SU-DHL-6 (cell line): ENCODE data around the gene GPRC5C.

Experiments used
- H2AFZ ChIP-seq: fragments of 200-600 bp; sonication (generic); 2 replicates; pipeline ENCODE4 v1.6.1; 2014; ENCODE audit warnings: low read depth, mild to moderate bottlenecking, moderate library complexity, mixed read lengths, antibody characterized with exemption, low read length; ENCODE audit not compliant: severe bottlenecking
- H3F3A ChIP-seq: fragments of 200-600 bp; shearing (Covaris generic); 2 replicates; pipeline ENCODE4 v1.6.0; 2016; ENCODE audit warnings: antibody characterized with exemption, mild to moderate bottlenecking; ENCODE audit not compliant: insufficient read depth
- H3K27ac ChIP-seq: fragments of 200-600 bp; sonication (generic); 2 replicates; pipeline ENCODE4 v1.5.1; 2016; ENCODE audit warnings: low read depth, mild to moderate bottlenecking, low read length, moderate library complexity, mixed read lengths
- H3K27me3 ChIP-seq: fragments of 200-600 bp; sonication (generic), shearing (Covaris generic); 2 replicates; pipeline ENCODE4 v1.6.0; 2014; ENCODE audit warnings: mild to moderate bottlenecking, low read length
- H3K36me3 ChIP-seq: fragments of 200-600 bp; sonication (generic); 2 replicates; pipeline ENCODE4 v1.6.1; 2014; ENCODE audit warnings: mild to moderate bottlenecking, low read length, mixed read lengths
- H3K4me2 ChIP-seq: fragments of 300-600, 200-600 bp; shearing (Covaris generic), sonication (generic); 2 replicates; pipeline ENCODE4 v1.6.0; 2014; ENCODE audit warnings: low read length, low read depth, mild to moderate bottlenecking; ENCODE audit not compliant: poor library complexity, severe bottlenecking
- H3K4me3 ChIP-seq: fragments of 200-600 bp; sonication (generic); 2 replicates; pipeline ENCODE4 v1.5.1; 2014; ENCODE audit warnings: antibody characterized with exemption, low read length, mild to moderate bottlenecking, mixed read lengths; ENCODE audit not compliant: insufficient read depth, poor library complexity, severe bottlenecking
- H3K79me2 ChIP-seq: fragments of 200-600 bp; sonication (generic); 2 replicates; pipeline ENCODE4 v1.6.1; 2014; ENCODE audit warnings: mild to moderate bottlenecking, low read length, moderate library complexity; ENCODE audit not compliant: insufficient read depth
- H3K9ac ChIP-seq: fragments of 200-600 bp; sonication (generic); 2 replicates; pipeline ENCODE4 v1.7.0; 2014; ENCODE audit warnings: mild to moderate bottlenecking, low read length
- H3K9me2 ChIP-seq: fragments of 200-600 bp; sonication (generic); replicated peaks from 2 replicates; pipeline ENCODE4 v1.6.1; 2014; ENCODE audit warnings: low read length; ENCODE audit not compliant: insufficient read depth
- H3K9me3 ChIP-seq: fragments of 200-600 bp; sonication (generic); 2 replicates; pipeline ENCODE4 v1.6.1; 2014; ENCODE audit warnings: low read length, mixed read lengths; ENCODE audit not compliant: insufficient read depth
- H4K20me1 ChIP-seq: fragments of 200-600 bp; sonication (generic); 2 replicates; pipeline ENCODE4 v1.6.1; 2014; ENCODE audit warnings: low read depth, mild to moderate bottlenecking, antibody characterized with exemption, low read length, moderate library complexity, mixed read lengths
- EZH2phosphoT487 ChIP-seq: fragments of 200-600 bp; sonication (generic), shearing (Covaris generic); conservative IDR thresholded peaks from 2 replicates; pipeline ENCODE4 v1.6.1; 2018; ENCODE audit warnings: mild to moderate bottlenecking, antibody characterized with exemption, low read length, moderate library complexity, mixed read lengths
- TF ChIP-seq, protein P1 (sequence below): fragments of 200-600 bp; sonication (generic); IDR thresholded peaks from one replicate; pipeline ENCODE4 v1.5.1; 2017; ENCODE audit warnings: antibody characterized with exemption, mild to moderate bottlenecking, low read length, moderate library complexity; ENCODE audit not compliant: insufficient read depth, poor library complexity, severe bottlenecking

GPRC5C gene

DNA sequence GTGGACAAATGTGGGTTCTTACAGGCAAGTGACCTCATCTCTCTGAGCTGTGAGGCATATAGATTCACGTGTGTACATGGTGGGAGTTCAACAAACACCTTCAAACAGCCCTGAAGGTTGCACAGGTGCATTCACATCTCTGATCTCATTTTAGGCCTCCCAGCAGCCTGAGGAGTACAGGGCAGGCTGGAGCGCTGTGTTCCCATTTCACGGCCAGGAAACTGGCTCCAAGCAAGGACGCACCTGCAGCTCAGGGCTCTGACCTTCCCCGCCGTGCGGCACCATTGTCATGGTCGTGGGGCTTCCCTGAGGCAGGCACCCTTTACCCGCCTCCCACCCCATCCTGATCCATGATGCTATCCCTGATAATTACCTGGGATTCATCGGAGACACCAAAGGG lies 29.7 kb downstream of the GPRC5C start:
- Histone ChIP-seq H3K27me3 (no peaks in the 10 kb centered on the region), H3K27ac (no peak overlapping the region), H2AFZ (no peak overlapping the region), H3K36me3 (no peaks in the 10 kb centered on the region), H3K79me2 (no peaks in the 10 kb centered on the region), H3F3A (no peaks in the 10 kb centered on the region), H3K9ac (no peak overlapping the region), H3K4me3 (no peak overlapping the region), H3K9me3 (no peaks in the 10 kb centered on the region), H3K9me2 (no peaks in the 10 kb centered on the region), H3K4me2 (no peak overlapping the region), H4K20me1 (no peaks in the 10 kb centered on the region)
- TF ChIP-seq, protein P1, sequence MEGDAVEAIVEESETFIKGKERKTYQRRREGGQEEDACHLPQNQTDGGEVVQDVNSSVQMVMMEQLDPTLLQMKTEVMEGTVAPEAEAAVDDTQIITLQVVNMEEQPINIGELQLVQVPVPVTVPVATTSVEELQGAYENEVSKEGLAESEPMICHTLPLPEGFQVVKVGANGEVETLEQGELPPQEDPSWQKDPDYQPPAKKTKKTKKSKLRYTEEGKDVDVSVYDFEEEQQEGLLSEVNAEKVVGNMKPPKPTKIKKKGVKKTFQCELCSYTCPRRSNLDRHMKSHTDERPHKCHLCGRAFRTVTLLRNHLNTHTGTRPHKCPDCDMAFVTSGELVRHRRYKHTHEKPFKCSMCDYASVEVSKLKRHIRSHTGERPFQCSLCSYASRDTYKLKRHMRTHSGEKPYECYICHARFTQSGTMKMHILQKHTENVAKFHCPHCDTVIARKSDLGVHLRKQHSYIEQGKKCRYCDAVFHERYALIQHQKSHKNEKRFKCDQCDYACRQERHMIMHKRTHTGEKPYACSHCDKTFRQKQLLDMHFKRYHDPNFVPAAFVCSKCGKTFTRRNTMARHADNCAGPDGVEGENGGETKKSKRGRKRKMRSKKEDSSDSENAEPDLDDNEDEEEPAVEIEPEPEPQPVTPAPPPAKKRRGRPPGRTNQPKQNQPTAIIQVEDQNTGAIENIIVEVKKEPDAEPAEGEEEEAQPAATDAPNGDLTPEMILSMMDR = no peak
- TF ChIP-seq EZH2phosphoT487 = no peak

DNA sequence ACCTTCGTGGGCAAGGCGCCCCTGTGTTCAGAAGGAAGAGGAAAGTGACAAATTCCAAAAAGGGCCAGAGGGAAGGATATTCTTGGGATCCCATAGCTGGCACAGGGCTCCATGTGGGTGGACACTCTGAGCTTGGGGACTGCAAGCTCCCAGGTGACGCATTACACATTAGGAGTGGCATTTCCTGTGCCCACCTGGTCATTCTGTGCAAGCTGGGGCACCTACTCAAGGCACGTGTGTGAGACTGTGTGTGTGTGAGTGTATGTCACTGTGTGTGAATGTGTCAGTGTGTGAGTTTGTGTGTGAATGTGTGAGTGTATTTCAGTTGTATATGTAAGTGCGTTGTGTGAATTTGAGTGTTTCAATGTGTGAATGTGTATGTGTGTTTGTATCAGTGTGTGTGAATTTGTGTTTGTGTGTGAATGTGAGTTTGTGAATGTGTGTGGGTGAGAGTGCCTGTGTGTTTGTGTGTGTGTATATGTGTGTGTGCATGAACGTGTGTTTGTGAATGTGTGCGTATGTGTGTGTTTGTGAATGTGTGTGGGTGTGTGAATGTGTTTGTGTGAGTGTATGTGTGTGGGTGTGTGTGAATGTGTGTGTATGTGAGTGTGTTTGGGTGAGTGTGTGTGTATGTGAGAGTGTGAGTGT lies 33.0 kb downstream of the GPRC5C start:
- H4K20me1 ChIP-seq = no peaks in the 10 kb centered on the region
- H3K9ac ChIP-seq = no peak overlapping the region
- H3K27ac ChIP-seq = no peak overlapping the region
- H3F3A ChIP-seq = no peaks in the 10 kb centered on the region
- H3K27me3 ChIP-seq = no peaks in the 10 kb centered on the region
- no peak overlapping the region for H3K4me2 ChIP-seq
- no peak overlapping the region for H3K4me3 ChIP-seq
- H3K79me2 ChIP-seq = no peaks in the 10 kb centered on the region
- no peak overlapping the region for H2AFZ ChIP-seq
- H3K9me2 ChIP-seq = no peaks in the 10 kb centered on the region
- TF ChIP-seq, protein P1 = no peak
- no peak for TF ChIP-seq EZH2phosphoT487
- H3K36me3 ChIP-seq = no peaks in the 10 kb centered on the region
- no peaks in the 10 kb centered on the region for H3K9me3 ChIP-seq

DNA sequence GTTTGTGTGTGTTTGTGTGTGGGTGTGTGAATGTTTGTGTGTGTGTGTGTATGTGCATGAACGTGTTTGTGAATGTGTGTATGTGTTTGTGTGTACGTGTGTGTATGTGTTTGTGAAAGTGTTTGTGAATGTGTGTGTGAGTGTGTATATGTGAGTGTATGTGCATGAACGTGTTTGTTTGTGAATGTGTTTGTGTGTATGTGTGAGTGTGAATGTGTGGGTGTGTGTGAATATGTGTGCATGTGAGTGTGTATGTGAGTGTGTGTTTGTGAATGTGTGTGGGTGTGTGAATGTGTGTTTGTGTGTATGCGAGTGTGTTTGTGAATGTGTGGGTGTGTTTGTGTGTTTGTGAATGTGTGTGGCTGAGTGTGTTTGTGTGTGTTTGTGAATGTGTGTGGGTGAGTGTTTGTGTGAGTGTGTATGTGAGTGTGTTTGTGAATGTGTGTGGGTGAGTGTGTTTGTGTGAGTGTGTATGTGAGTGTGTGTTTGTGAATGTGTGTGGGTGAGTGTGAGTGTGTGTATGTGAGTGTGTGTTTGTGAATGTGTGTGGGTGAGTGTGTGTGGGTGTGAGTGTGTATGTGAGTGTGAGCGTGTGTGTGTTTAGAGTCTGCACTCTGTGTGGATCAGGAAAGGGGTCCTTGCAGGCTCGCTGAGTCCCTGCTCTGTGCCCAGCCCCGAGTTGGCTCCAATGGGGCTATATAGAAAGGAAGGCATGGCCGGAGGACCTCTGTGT lies 33.7 kb downstream of the GPRC5C start:
- no peaks in the 10 kb centered on the region for H4K20me1 ChIP-seq
- no peaks in the 10 kb centered on the region for H3K79me2 ChIP-seq
- TF ChIP-seq, protein P1 = no peak
- TF ChIP-seq EZH2phosphoT487 = no peak
- no peaks in the 10 kb centered on the region for H3F3A ChIP-seq
- H2AFZ ChIP-seq = no peak overlapping the region
- no peaks in the 10 kb centered on the region for H3K9me3 ChIP-seq
- no peaks in the 10 kb centered on the region for H3K9me2 ChIP-seq
- H3K27me3 ChIP-seq = no peaks in the 10 kb centered on the region
- H3K36me3 ChIP-seq = no peaks in the 10 kb centered on the region
- H3K27ac ChIP-seq = no peak overlapping the region
- no peak overlapping the region for H3K4me2 ChIP-seq
- no peak overlapping the region for H3K4me3 ChIP-seq
- H3K9ac ChIP-seq = no peak overlapping the region
